Thyroid gland (tissue), 4 donors: ENCODE data around the gene CXCL12.

Experiments
- POLR2A ChIP-seq, 2 donors: fragments of 450-650 bp; IDR thresholded peaks; one replicate each; pipeline ENCODE4 v1.6.1; 2017; ENCODE audit warnings: antibody characterized with exemption in 2 of 2, mild to moderate bottlenecking in 2 of 2, moderate library complexity in 1 of 2
- TF ChIP-seq, protein P1 (sequence below), 6 experiments: fragments of 200-600 bp in 3 of 6; fragments of 450-650 bp in 3 of 6; sonication (generic) in 3 of 6; IDR thresholded peaks; one replicate each; pipeline ENCODE4 v1.5.1; 2016 to 2019; ENCODE audit warnings: antibody characterized with exemption in 6 of 6, mild to moderate bottlenecking in 2 of 6, inconsistent platforms in 1 of 6, moderate library complexity in 1 of 6

- TF ChIP-seq, protein P1, sequence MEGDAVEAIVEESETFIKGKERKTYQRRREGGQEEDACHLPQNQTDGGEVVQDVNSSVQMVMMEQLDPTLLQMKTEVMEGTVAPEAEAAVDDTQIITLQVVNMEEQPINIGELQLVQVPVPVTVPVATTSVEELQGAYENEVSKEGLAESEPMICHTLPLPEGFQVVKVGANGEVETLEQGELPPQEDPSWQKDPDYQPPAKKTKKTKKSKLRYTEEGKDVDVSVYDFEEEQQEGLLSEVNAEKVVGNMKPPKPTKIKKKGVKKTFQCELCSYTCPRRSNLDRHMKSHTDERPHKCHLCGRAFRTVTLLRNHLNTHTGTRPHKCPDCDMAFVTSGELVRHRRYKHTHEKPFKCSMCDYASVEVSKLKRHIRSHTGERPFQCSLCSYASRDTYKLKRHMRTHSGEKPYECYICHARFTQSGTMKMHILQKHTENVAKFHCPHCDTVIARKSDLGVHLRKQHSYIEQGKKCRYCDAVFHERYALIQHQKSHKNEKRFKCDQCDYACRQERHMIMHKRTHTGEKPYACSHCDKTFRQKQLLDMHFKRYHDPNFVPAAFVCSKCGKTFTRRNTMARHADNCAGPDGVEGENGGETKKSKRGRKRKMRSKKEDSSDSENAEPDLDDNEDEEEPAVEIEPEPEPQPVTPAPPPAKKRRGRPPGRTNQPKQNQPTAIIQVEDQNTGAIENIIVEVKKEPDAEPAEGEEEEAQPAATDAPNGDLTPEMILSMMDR (IDR thresholded peaks at IDR 0.05): no peak
- TF ChIP-seq POLR2A (IDR thresholded peaks at IDR 0.05): no peak
These were observed 49.4 kb downstream of the CXCL12 start for GRCh38 chr10:44335330-44336021.
